B cell (primary cell): ENCODE results near the gene IL4. TPM values are rescaled to one million over a fixed set of nuclear protein-coding genes. Genes with fewer than 3 reads are reported as not detected.

ENCODE experiments used
- ATAC-seq: fragments of 200-7000 bp; cut with Tn5 transposase; one replicate; pipeline ENCODE4 v1.10.0; 2021; ENCODE audit warnings: low read depth, mild to moderate bottlenecking, moderate number of reproducible peaks, moderate library complexity
- CTCF ChIA-PET: fragments of 350-600 bp; sonication (Branson Sonifier 250); formaldehyde crosslinking; loops from one replicate; lab custom pipeline; 2021; ENCODE audit warnings: antibody characterized with exemption, inconsistent platforms; lab: Charles Lee
- POLR2A ChIA-PET: fragments of 350-600 bp; sonication (Branson Sonifier 250); formaldehyde crosslinking; loops from one replicate; lab custom pipeline; 2021; ENCODE audit warnings: antibody characterized with exemption; lab: Charles Lee
- DNase-seq: peaks from one replicate; pipeline ENCODE4 v3.0.0; 2013
- H2AFZ ChIP-seq: 2 replicates; pipeline ENCODE4 v1.6.1; 2012; ENCODE audit warnings: mild to moderate bottlenecking, low read depth, low read length; ENCODE audit not compliant: insufficient read depth, poor library complexity, severe bottlenecking
- H3K27ac ChIP-seq, 2 donors: 1 replicate in 1 of 2; 2 replicates in 1 of 2; pipeline ENCODE4 v1.5.1; 2012 to 2013; ENCODE audit warnings: low read length in 2 of 2, mild to moderate bottlenecking in 2 of 2, moderate library complexity in 1 of 2
- H3K27me3 ChIP-seq, 4 experiments: fragments of 200-600 bp in 1 of 4; sonication (generic) in 1 of 4; replicated peaks in 1 of 4; 1 replicate in 2 of 4; 2 replicates in 2 of 4; pipeline versions ENCODE4 v1.6.1 to v1.7.0; 2013 to 2016; ENCODE audit warnings: low read length in 3 of 4, mild to moderate bottlenecking in 2 of 4, mixed read lengths in 1 of 4, moderate library complexity in 1 of 4; ENCODE audit not compliant: insufficient read depth in 4 of 4, control insufficient read depth in 3 of 4; ENCODE audit errors: control extremely low read depth in 1 of 4
- H3K36me3 ChIP-seq, 2 experiments: replicated peaks in 1 of 2; 1 replicate in 1 of 2; 2 replicates in 1 of 2; pipeline versions ENCODE4 v1.6.1 to v1.7.1; 2013; ENCODE audit warnings: low read length in 1 of 2; ENCODE audit not compliant: insufficient read depth in 2 of 2, control insufficient read depth in 1 of 2; ENCODE audit errors: control extremely low read depth in 1 of 2, extremely low read depth in 1 of 2
- H3K4me1 ChIP-seq, 2 donors: fragments of 200-600 bp in 1 of 2; sonication (generic) in 1 of 2; 1 replicate in 1 of 2; 2 replicates in 1 of 2; pipeline versions ENCODE4 v1.5.1 to v1.6.1; 2013 to 2017; ENCODE audit warnings: low read length in 2 of 2; ENCODE audit not compliant: control insufficient read depth in 2 of 2, insufficient read depth in 2 of 2
- H3K4me2 ChIP-seq: replicated peaks from 2 replicates; pipeline ENCODE3; 2012; ENCODE audit warnings: mild to moderate bottlenecking, low read depth, low read length; ENCODE audit not compliant: poor library complexity, severe bottlenecking
- H3K4me3 ChIP-seq, 5 experiments: fragments of 200-600 bp in 1 of 5; sonication (generic) in 1 of 5; 1 replicate in 3 of 5; 2 replicates in 2 of 5; pipeline versions ENCODE4 v1.5.1 to v1.7.0; 2011 to 2016; ENCODE audit warnings: low read length in 4 of 5, mild to moderate bottlenecking in 4 of 5, low read depth in 2 of 5, control low read depth in 1 of 5, moderate library complexity in 1 of 5; ENCODE audit not compliant: insufficient read depth in 1 of 5; ENCODE audit errors: control extremely low read depth in 1 of 5, extremely low read depth in 1 of 5
- H3K79me2 ChIP-seq: fragments of 200-600 bp; sonication (generic); one replicate; pipeline ENCODE4 v1.6.0; 2016; ENCODE audit warnings: low read length; ENCODE audit not compliant: control insufficient read depth, insufficient read depth
- H3K9ac ChIP-seq: fragments of 200-600 bp; sonication (generic); 2 replicates; pipeline ENCODE4 v1.6.1; 2017; ENCODE audit warnings: mild to moderate bottlenecking, low read length, moderate library complexity
- H3K9me3 ChIP-seq, 3 donors: one replicate each; pipeline versions ENCODE4 v1.6.1 to v1.7.1; 2013; ENCODE audit warnings: low read length in 2 of 3; ENCODE audit not compliant: control insufficient read depth in 2 of 3, insufficient read depth in 1 of 3; ENCODE audit errors: control extremely low read depth in 1 of 3
- H4K20me1 ChIP-seq: 2 replicates; pipeline ENCODE4 v1.6.0; 2012; ENCODE audit warnings: mild to moderate bottlenecking, low read length; ENCODE audit not compliant: insufficient read depth, control insufficient read depth, poor library complexity, severe bottlenecking
- H3K27ac Mint-ChIP-seq: one replicate; pipeline ENCODE4 v1.8.0; 2021; ENCODE audit warnings: mixed read lengths
- H3K27me3 Mint-ChIP-seq: one replicate; pipeline ENCODE4 v1.8.0; 2021; ENCODE audit warnings: mixed read lengths
- H3K4me1 Mint-ChIP-seq: one replicate; pipeline ENCODE4 v1.8.0; 2021; ENCODE audit warnings: mixed read lengths
- H3K4me3 Mint-ChIP-seq: one replicate; pipeline ENCODE4 v1.8.0; 2021; ENCODE audit warnings: mixed read lengths
- H3K9me3 Mint-ChIP-seq: one replicate; pipeline ENCODE4 v1.8.0; 2022; ENCODE audit warnings: mixed read lengths; ENCODE audit not compliant: insufficient read depth
- EZH2 ChIP-seq: IDR thresholded peaks from 2 replicates; pipeline ENCODE4 v1.6.1; 2012; ENCODE audit warnings: borderline replicate concordance, low read depth, mild to moderate bottlenecking, moderate library complexity, low read length; ENCODE audit not compliant: insufficient read depth, poor library complexity, severe bottlenecking
- WGBS: methylation state at CpG from one replicate; pipeline ENCODE4 v1.1.5; 2013; ENCODE audit warnings: missing lambda C conversion rate; ENCODE audit not compliant: insufficient coverage; 5-methylcytosine and 5-hydroxymethylcytosine counted together
- intact Hi-C: fragments of 100-400 bp; cut with micrococcal nuclease; formaldehyde crosslinking; loops from one replicate; pipeline ENCODE4 v1.10.0; 2022
- polyA plus RNA-seq: library from polyadenylated mRNA; depleted of rRNA; stranded (reverse); fragments of >200 nt; gene quantifications from 2 replicates; pipeline ENCODE4 v1.2.3, GENCODE V29; 2012
- total RNA-seq, 2 donors: library from RNA; stranded (reverse); fragments of 120-200 nt in 1 of 2; gene quantifications; 1 replicate in 1 of 2; 2 replicates in 1 of 2; pipeline versions ENCODE4 v1.2.3 to v1.2.4, GENCODE V29; 2013 to 2022
- TF ChIP-seq, protein P1 (sequence below): fragments of 200-600 bp; IDR thresholded peaks from one replicate; pipeline ENCODE4 v1.8.0; 2022; ENCODE audit warnings: antibody characterized with exemption, mild to moderate bottlenecking

IL4 gene
- total and polyA plus RNA-seq, 2 donors (not counting 1 experiment from before 2014, with no cell fraction given): not detected

DNA sequence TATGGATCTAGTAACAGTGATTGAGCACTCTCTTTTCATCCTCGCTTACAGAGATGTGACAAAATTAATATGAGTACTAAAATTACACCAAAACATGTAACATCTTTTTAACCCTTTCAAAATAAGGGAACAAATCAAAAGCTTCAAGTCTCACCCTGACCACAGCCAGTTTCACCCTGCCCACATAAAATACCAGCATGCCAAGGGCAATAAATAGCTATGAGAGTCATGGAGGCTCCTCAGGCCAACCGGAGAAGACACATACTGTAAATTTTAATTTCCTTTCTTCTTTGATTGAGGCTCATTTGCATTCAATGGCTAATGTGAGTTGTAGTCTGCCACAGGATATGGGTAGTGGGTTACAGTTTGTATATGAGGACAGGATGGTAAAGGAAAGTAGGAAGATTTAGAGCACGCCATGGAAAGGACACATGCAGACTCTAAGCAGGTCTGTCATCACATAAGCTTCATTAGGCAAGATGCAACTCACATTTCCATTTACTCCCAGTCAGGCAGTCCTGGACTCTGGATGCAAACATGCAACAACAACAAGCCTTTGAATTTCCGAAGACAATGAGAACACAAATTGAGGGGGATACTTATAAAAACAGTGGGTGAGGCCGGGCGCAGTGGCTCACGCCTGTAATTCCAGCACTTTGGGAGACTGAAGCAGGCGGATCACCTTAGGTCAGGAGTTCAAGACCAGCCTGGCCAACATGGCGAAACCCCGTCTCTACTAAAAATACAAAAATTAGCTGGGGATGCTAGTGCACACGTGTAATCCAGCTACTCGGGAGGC lies 11.3 kb downstream of the IL4 start:
- Mint-ChIP-seq H3K27me3 (peaks cover 3% of the 10 kb centered on the region), H3K4me3 (no peak overlapping the region), H3K4me1 (peaks cover 44% of the 10 kb centered on the region), H3K9me3 (no peaks in the 10 kb centered on the region), H3K27ac (no peak overlapping the region)
- Histone ChIP-seq H3K79me2 (no peaks in the 10 kb centered on the region), H3K36me3 (no peaks in the 10 kb centered on the region), H3K27me3 (no peaks in the 10 kb centered on the region), H4K20me1 (no peaks in the 10 kb centered on the region), H3K9ac (no peak overlapping the region), H2AFZ (no peak overlapping the region), H3K27ac (no peak overlapping the region), H3K4me2 (no peak overlapping the region), H3K4me3 (no peak overlapping the region), H3K9me3 (no peaks in the 10 kb centered on the region), H3K4me1 (peaks cover 19 to 27% of the 10 kb centered on the region in 2 donors)
- TF ChIP-seq EZH2: no peak
- TF ChIP-seq, protein P1, sequence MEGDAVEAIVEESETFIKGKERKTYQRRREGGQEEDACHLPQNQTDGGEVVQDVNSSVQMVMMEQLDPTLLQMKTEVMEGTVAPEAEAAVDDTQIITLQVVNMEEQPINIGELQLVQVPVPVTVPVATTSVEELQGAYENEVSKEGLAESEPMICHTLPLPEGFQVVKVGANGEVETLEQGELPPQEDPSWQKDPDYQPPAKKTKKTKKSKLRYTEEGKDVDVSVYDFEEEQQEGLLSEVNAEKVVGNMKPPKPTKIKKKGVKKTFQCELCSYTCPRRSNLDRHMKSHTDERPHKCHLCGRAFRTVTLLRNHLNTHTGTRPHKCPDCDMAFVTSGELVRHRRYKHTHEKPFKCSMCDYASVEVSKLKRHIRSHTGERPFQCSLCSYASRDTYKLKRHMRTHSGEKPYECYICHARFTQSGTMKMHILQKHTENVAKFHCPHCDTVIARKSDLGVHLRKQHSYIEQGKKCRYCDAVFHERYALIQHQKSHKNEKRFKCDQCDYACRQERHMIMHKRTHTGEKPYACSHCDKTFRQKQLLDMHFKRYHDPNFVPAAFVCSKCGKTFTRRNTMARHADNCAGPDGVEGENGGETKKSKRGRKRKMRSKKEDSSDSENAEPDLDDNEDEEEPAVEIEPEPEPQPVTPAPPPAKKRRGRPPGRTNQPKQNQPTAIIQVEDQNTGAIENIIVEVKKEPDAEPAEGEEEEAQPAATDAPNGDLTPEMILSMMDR: no peak
- ChIA-PET POLR2A (no interaction called here), CTCF (interaction anchor here (0.7 to 1.2 kb wide), 3 partner anchors 18 to 139 kb away, joined by 3 read pairs; no protein-coding TSS in a partner anchor)
- WGBS: 98% methylated on average over 7 of the region's 12 CpGs
- intact Hi-C loops: no loop called here
- ATAC-seq: no peak
- DNase-seq: no peak

- H3K4me2 ChIP-seq: no peak overlapping the region
- H4K20me1 ChIP-seq: no peaks in the 10 kb centered on the region
- peaks cover 14 to 18% of the 10 kb centered on the region in 2 donors for H3K4me1 ChIP-seq
- no peak overlapping the region for H2AFZ ChIP-seq
- no peaks in the 10 kb centered on the region for H3K36me3 ChIP-seq
- no peaks in the 10 kb centered on the region for H3K9me3 ChIP-seq
- no peaks in the 10 kb centered on the region for H3K79me2 ChIP-seq
- no peak for TF ChIP-seq EZH2
- TF ChIP-seq, protein P1: no peak
- intact Hi-C loops: no loop called here
- no peak overlapping the region for H3K27ac Mint-ChIP-seq
- H3K4me1 Mint-ChIP-seq: peaks cover 37% of the 10 kb centered on the region
- H3K27me3 Mint-ChIP-seq: peaks cover 3% of the 10 kb centered on the region
- ChIA-PET CTCF (no interaction called here), POLR2A (interaction anchor here (0.7 kb wide), 1 partner anchor 202 kb away, joined by 4 read pairs; no protein-coding TSS in a partner anchor)
- DNase-seq (no peak), ATAC-seq (no peak)
- H3K4me3 Mint-ChIP-seq: no peak overlapping the region
- no peaks in the 10 kb centered on the region for H3K27me3 ChIP-seq
- no peak overlapping the region for H3K4me3 ChIP-seq
- H3K9me3 Mint-ChIP-seq: no peaks in the 10 kb centered on the region
- 100% methylated on average over 1 of the region's 3 CpGs for WGBS
- H3K9ac ChIP-seq: no peak overlapping the region
- no peak overlapping the region for H3K27ac ChIP-seq
Measured at GRCh38 chr5:132686193-132686592, 12.4 kb downstream of the IL4 start.
